CD4-positive, alpha-beta T cell (primary cell): ENCODE data around the gene CDC42EP3. TPM values are rescaled to one million over a fixed set of nuclear protein-coding genes. Genes with fewer than 3 reads are reported as not detected.
A peak's percentile ranks its signal among the peaks of the same experiment; 100 is the strongest.

ENCODE experiments used
- ATAC-seq: fragments of 200-7000 bp; cut with Tn5 transposase; one replicate; pipeline ENCODE4 v1.10.0; 2022; ENCODE audit warnings: mild to moderate bottlenecking; ENCODE audit not compliant: poor library complexity
- CTCF ChIA-PET: fragments of 350-600 bp; sonication (Branson Sonifier 250); formaldehyde crosslinking; loops from one replicate; lab custom pipeline; 2021; ENCODE audit warnings: antibody characterized with exemption, inconsistent platforms; lab: Charles Lee
- POLR2A ChIA-PET: fragments of 350-600 bp; sonication (Branson Sonifier 250); formaldehyde crosslinking; loops from one replicate; lab custom pipeline; 2021; ENCODE audit warnings: antibody characterized with exemption, inconsistent platforms; lab: Charles Lee
- DNase-seq, 14 experiments: peaks; one replicate each; pipeline ENCODE4 v3.0.0-alpha.2; 2013 to 2020; ENCODE audit warnings: mixed read lengths in 2 of 14
- H3K27ac ChIP-seq, 2 donors: one replicate each; pipeline versions ENCODE4 v1.5.1 to v1.7.0; 2013; ENCODE audit warnings: low read length in 2 of 2, low read depth in 1 of 2, mild to moderate bottlenecking in 1 of 2
- H3K27me3 ChIP-seq, 2 experiments: 1 replicate in 1 of 2; 2 replicates in 1 of 2; pipeline versions ENCODE4 v1.6.1 to v1.7.0; 2013; ENCODE audit warnings: low read length in 2 of 2, control low read depth in 1 of 2, mild to moderate bottlenecking in 1 of 2, moderate library complexity in 1 of 2; ENCODE audit not compliant: insufficient read depth in 2 of 2, control insufficient read depth in 1 of 2
- H3K36me3 ChIP-seq: one replicate; pipeline ENCODE4 v1.6.1; 2013; ENCODE audit warnings: low read length, control low read depth; ENCODE audit not compliant: insufficient read depth
- H3K4me1 ChIP-seq: one replicate; pipeline ENCODE4 v1.6.1; 2013; ENCODE audit warnings: low read length, control low read depth; ENCODE audit not compliant: insufficient read depth
- H3K4me3 ChIP-seq: one replicate; pipeline ENCODE4 v1.5.1; 2013; ENCODE audit warnings: mild to moderate bottlenecking, low read length, moderate library complexity
- H3K9me3 ChIP-seq, 2 experiments: 1 replicate in 1 of 2; 2 replicates in 1 of 2; pipeline versions ENCODE4 v1.6.1 to v1.7.0; 2013; ENCODE audit warnings: low read length in 2 of 2, mild to moderate bottlenecking in 2 of 2, control low read depth in 1 of 2, moderate library complexity in 1 of 2; ENCODE audit not compliant: control insufficient read depth in 1 of 2, insufficient read depth in 1 of 2
- H3K27ac Mint-ChIP-seq: one replicate; pipeline ENCODE4 v1.8.0; 2020; ENCODE audit warnings: mixed read lengths
- H3K27me3 Mint-ChIP-seq: one replicate; pipeline ENCODE4 v1.8.0; 2021; ENCODE audit warnings: mixed read lengths
- H3K36me3 Mint-ChIP-seq: one replicate; pipeline ENCODE4 v1.8.0; 2021; ENCODE audit warnings: low read depth, mixed read lengths
- H3K4me1 Mint-ChIP-seq: one replicate; pipeline ENCODE4 v1.8.0; 2021; ENCODE audit warnings: low read depth, mixed read lengths
- H3K4me3 Mint-ChIP-seq: one replicate; pipeline ENCODE4 v1.8.0; 2020; ENCODE audit warnings: mild to moderate bottlenecking, mixed read lengths
- H3K9me3 Mint-ChIP-seq: one replicate; pipeline ENCODE4 v1.8.0; 2020; ENCODE audit warnings: mixed read lengths
- intact Hi-C, 2 experiments: fragments of 100-400 bp; cut with DNase I in 1 of 2; cut with micrococcal nuclease in 1 of 2; formaldehyde crosslinking; loops; one replicate each; pipeline versions ENCODE4 v1.15.1 to v1.9.0; 2023 to 2025; cut with DNase I, micrococcal nuclease
- total RNA-seq, 174 experiments: library from RNA in 2 of 174; stranded (reverse) in 2 of 174; gene quantifications; one replicate each; pipeline ENCODE4 v1.2.3 and lab custom pipeline; 2021 to 2026
- TF ChIP-seq, protein P1 (sequence below): fragments of 200-600 bp; IDR thresholded peaks from one replicate; pipeline ENCODE4 v1.8.0; 2022; ENCODE audit warnings: antibody characterized with exemption, mild to moderate bottlenecking

Gene CDC42EP3
- total RNA-seq, 2 experiments from 2014 or later, result 20.6 to 24.1 TPM

DNA sequence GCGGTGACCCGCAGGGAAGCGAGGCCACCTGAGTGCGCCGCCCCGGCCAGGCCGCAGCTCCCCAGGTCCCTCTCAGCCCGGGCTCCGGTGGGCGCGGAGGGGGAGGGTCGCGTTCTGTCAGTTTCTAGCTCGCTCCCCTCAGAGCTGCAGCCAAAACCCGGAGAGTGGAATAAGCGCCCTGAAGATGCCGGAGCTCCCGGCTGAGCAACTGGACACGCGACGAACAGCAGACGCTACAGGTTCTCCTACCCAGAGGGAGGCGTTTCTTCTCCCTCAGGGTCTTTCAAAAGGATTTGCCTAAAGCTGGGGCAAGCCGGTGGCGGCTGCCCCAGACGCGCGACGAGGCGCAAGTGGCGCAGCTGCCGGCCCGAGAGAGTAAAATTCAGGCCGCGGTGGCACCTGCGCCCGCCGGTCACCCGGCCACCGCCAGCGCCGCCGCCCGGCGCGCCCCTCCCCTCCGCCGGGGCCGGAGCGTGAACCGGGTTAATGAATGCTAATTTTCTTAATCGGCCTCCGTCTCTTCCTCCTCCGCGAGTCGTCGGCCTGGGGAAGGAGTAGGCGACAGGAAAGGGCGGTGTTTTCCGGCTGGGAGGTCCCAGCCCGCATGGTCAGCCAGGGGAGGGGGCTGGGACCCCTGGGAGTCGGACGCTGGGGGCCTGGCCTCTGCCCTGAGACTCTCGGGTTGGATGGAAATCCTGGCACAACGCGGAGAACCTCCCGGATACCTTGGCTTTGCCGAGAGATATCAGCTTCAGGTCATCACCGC is 845 bp upstream of the CDC42EP3 start:
- Histone ChIP-seq H3K36me3 (peaks cover 3% of the 10 kb centered on the region), H3K4me1 (peaks cover 30% of the 10 kb centered on the region), H3K27ac (peak overlapping the region; percentile 59 to 64), H3K4me3 (peak overlapping the region; percentile 76), H3K9me3 (no peaks in the 10 kb centered on the region), H3K27me3 (no peaks in the 10 kb centered on the region)
- POLR2A ChIA-PET, result interaction anchor here (0.7 to 4.8 kb wide), 20 partner anchors 9 to 476 kb away, joined by 3 to 51 read pairs (median 4); partner anchors contain the start of gene CEBPZOS
- H3K4me3 Mint-ChIP-seq, result peak overlapping the region; percentile 91
- H3K9me3 Mint-ChIP-seq, result no peaks in the 10 kb centered on the region
- H3K27ac Mint-ChIP-seq, result peak overlapping the region; percentile 86
- CTCF ChIA-PET, result interaction anchor here (1.1 to 1.6 kb wide), 2 partner anchors 86 to 160 kb away, joined by 3 to 8 read pairs; no protein-coding TSS in a partner anchor
- ATAC-seq (peak; percentile 46), DNase-seq (peak; percentile 34 to 82 (median 58))
- peaks cover 18% of the 10 kb centered on the region for H3K36me3 Mint-ChIP-seq
- peaks cover 55% of the 10 kb centered on the region for H3K4me1 Mint-ChIP-seq
- TF ChIP-seq, protein P1, sequence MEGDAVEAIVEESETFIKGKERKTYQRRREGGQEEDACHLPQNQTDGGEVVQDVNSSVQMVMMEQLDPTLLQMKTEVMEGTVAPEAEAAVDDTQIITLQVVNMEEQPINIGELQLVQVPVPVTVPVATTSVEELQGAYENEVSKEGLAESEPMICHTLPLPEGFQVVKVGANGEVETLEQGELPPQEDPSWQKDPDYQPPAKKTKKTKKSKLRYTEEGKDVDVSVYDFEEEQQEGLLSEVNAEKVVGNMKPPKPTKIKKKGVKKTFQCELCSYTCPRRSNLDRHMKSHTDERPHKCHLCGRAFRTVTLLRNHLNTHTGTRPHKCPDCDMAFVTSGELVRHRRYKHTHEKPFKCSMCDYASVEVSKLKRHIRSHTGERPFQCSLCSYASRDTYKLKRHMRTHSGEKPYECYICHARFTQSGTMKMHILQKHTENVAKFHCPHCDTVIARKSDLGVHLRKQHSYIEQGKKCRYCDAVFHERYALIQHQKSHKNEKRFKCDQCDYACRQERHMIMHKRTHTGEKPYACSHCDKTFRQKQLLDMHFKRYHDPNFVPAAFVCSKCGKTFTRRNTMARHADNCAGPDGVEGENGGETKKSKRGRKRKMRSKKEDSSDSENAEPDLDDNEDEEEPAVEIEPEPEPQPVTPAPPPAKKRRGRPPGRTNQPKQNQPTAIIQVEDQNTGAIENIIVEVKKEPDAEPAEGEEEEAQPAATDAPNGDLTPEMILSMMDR, result no peak
- intact Hi-C loops, result loop anchor here (5.0 to 10.0 kb wide), 4 partner anchors 90 to 703 kb away; partner anchors contain the start of genes ATL2 (in 1 of the 2) and EIF2AK2 (in 1 of the 2)
- H3K27me3 Mint-ChIP-seq, result no peaks in the 10 kb centered on the region

DNA sequence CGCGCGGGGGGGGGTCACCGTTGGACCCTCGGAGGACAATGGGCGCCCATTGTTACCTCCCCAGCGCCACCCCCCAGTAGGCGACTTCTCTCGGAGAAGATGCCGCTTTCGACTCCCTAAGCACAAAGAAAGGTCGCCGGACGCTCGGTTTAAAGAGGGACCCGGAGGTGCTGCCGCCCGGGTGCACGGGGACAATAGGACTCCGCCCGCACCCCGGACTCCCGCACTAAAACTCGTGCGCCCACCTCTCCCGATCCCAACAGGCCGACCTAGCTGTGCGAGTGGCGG is 318 bp upstream of the CDC42EP3 start:
- H3K9me3 ChIP-seq, result no peaks in the 10 kb centered on the region
- DNase-seq (no peak), ATAC-seq (no peak)
- no peaks in the 10 kb centered on the region for H3K9me3 Mint-ChIP-seq
- peaks cover 61% of the 10 kb centered on the region for H3K4me1 Mint-ChIP-seq
- no peaks in the 10 kb centered on the region for H3K27me3 ChIP-seq
- peaks cover 8% of the 10 kb centered on the region for H3K36me3 ChIP-seq
- POLR2A ChIA-PET, result interaction anchor here (0.7 to 4.8 kb wide), 17 partner anchors 8 to 281 kb away, joined by 3 to 51 read pairs (median 5); no protein-coding TSS in a partner anchor
- TF ChIP-seq, protein P1, result no peak
- intact Hi-C loops, result loop anchor here (1.0 to 10.0 kb wide), 7 partner anchors 15 to 703 kb away; partner anchors contain the start of genes ATL2 (in 1 of the 2) and EIF2AK2 (in 1 of the 2)
- peaks cover 18% of the 10 kb centered on the region for H3K36me3 Mint-ChIP-seq
- peak overlapping the region; percentile 76 for H3K4me3 ChIP-seq
- H3K4me3 Mint-ChIP-seq, result peak overlapping the region; percentile 91
- H3K27ac Mint-ChIP-seq, result peak overlapping the region; percentile 86
- CTCF ChIA-PET, result interaction anchor here (1.1 to 1.6 kb wide), 2 partner anchors 86 to 160 kb away, joined by 3 to 8 read pairs; no protein-coding TSS in a partner anchor
- no peaks in the 10 kb centered on the region for H3K27me3 Mint-ChIP-seq
- H3K27ac ChIP-seq, result peak overlapping the region; percentile 41 to 64
- H3K4me1 ChIP-seq, result peaks cover 35% of the 10 kb centered on the region

DNA sequence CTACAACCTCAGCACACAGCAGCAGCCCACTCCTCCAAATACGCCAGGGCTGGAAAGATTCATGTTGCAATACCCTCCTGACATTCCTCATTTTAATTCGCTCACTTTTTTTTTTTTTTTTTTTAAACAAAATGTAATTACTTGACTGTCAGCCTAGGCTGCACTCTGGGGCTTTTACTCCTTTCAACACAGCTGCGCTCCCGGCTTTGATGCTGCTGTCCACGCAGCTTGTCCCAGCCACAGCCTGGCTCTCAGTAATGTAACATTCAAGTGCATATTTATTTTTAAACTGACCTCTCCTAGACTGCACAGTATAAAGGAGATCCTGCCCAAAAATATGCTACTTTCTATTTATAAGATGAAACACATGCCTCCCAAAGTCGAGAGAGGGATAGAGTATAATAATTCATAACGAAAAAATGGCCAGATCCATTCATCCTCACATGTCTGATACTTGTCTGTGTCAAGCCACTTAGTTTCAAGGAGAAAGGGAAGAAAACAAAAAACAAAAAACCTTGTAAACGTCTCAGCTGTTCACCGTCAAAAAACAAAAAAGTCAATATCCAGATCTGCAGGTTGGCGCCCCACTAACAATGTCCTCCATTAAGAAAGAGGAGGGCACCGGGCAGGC is 949 bp downstream of the CDC42EP3 start:
- Histone ChIP-seq H3K4me3 (peak overlapping the region; percentile 76), H3K27ac (peak overlapping the region; percentile 19 to 73), H3K27me3 (no peaks in the 10 kb centered on the region), H3K4me1 (peaks cover 44% of the 10 kb centered on the region), H3K9me3 (no peaks in the 10 kb centered on the region), H3K36me3 (peaks cover 14% of the 10 kb centered on the region)
- Mint-ChIP-seq H3K4me1 (peaks cover 72% of the 10 kb centered on the region), H3K27me3 (no peaks in the 10 kb centered on the region), H3K4me3 (peak overlapping the region; percentile 97), H3K27ac (peak overlapping the region; percentile 80), H3K36me3 (peaks cover 26% of the 10 kb centered on the region), H3K9me3 (no peaks in the 10 kb centered on the region)
- no peak for DNase-seq
- TF ChIP-seq, protein P1, result no peak
- ChIA-PET POLR2A (interaction anchor here (0.9 to 4.8 kb wide), 17 partner anchors 8 to 256 kb away, joined by 3 to 51 read pairs (median 4); no protein-coding TSS in a partner anchor), CTCF (interaction anchor here (0.9 to 2.1 kb wide), 5 partner anchors 16 to 275 kb away, joined by 3 to 7 read pairs (median 4); no protein-coding TSS in a partner anchor)
- ATAC-seq, result no peak
- intact Hi-C loops, result loop anchor here (1.0 to 10.0 kb wide), 7 partner anchors 14 to 704 kb away; partner anchors contain the start of genes ATL2 (in 1 of the 2) and EIF2AK2 (in 1 of the 2)
